Activated CD8-positive, alpha-beta memory T cell treated with anti-CD3 and anti-CD28 coated beads for 1 hour (primary cell): Measurements from ENCODE around the gene HTRA3.

Experiments
- DNase-seq, 2 donors: peaks; one replicate each; pipeline ENCODE4 v3.0.0-alpha.2; 2020; ENCODE audit warnings: low read depth in 1 of 2; ENCODE audit errors: extremely low read depth in 1 of 2

HTRA3 gene

GRCh38 chr4:8265171-8265929 is 4.2 kb upstream of the HTRA3 start:
- DNase-seq: no peak

GRCh38 chr4:8266088-8266487 is 3.5 kb upstream of the HTRA3 start:
- DNase-seq: no peak

GRCh38 chr4:8266508-8266907 is 3.0 kb upstream of the HTRA3 start:
- no peak for DNase-seq

GRCh38 chr4:8267077-8267476 is 2.5 kb upstream of the HTRA3 start:
- DNase-seq: no peak

GRCh38 chr4:8268211-8268610 is 1.3 kb upstream of the HTRA3 start:
- no peak for DNase-seq

- no peak for DNase-seq
Measured at GRCh38 chr4:8268901-8269534, 536 bp upstream of the HTRA3 start.

GRCh38 chr4:8270418-8270771 is 841 bp downstream of the HTRA3 start:
- no peak for DNase-seq

GRCh38 chr4:8270912-8271815 is 1.6 kb downstream of the HTRA3 start:
- no peak for DNase-seq

- no peak for DNase-seq
Measured at GRCh38 chr4:8271821-8272220, 2.3 kb downstream of the HTRA3 start.

GRCh38 chr4:8272472-8273428 is 3.2 kb downstream of the HTRA3 start:
- DNase-seq: no peak

- no peak for DNase-seq
Measured at GRCh38 chr4:8273450-8273849, 3.9 kb downstream of the HTRA3 start.

GRCh38 chr4:8274066-8274652 is 4.6 kb downstream of the HTRA3 start:
- DNase-seq: no peak

- DNase-seq: no peak
Measured at GRCh38 chr4:8274765-8275547, 5.4 kb downstream of the HTRA3 start.

- DNase-seq: no peak
Measured at GRCh38 chr4:8275548-8275910, 6.0 kb downstream of the HTRA3 start.

GRCh38 chr4:8276358-8277240 is 7.0 kb downstream of the HTRA3 start:
- DNase-seq: no peak

- DNase-seq: no peak
Measured at GRCh38 chr4:8277356-8278008, 7.9 kb downstream of the HTRA3 start.

GRCh38 chr4:8278009-8278395 is 8.4 kb downstream of the HTRA3 start:
- no peak for DNase-seq
